HG03432 (cell line): ENCODE data around the gene PDE2A.

Source experiments
- ATAC-seq: cut with Tn5 transposase; IDR thresholded peaks from one replicate; pipeline ENCODE4 v1.9.1; 2021; ENCODE audit warnings: mild to moderate bottlenecking, moderate library complexity; ENCODE audit not compliant: unreplicated experiment

The PDE2A gene

DNA sequence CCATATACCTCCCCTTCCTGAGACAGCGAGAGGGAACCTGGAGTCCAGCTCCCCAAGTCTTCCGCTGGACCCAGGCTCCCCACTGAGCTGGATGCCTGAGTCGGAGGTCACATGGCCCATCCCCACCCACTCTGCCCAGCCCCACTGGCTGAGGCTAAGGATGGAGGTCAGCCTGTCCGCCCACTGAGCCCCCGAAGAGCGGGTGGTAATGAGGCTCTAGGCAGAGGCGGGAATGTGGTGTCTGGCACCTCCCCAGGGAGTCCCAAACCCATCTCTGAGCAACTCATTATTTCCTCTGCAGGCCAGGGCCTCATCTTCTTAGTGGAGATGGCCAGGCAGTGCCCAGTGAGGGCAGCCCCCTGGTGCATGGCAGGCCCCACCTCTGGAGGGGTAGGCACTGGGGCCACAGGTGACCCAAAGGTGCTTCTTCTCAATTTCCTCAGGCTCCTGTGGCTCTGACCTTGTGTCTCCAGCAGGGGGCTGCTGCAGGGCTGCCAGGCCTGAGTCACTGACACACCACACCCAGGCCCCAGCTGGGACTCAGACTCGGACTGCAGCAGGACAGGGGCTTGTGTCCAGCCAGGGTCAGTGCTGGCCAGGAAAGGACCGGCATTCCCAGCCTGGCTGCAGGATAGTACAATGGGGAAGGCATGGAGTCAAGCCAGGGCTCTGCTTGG lies 10.2 kb upstream of the PDE2A start:
- ATAC-seq, result peak; percentile 38

DNA sequence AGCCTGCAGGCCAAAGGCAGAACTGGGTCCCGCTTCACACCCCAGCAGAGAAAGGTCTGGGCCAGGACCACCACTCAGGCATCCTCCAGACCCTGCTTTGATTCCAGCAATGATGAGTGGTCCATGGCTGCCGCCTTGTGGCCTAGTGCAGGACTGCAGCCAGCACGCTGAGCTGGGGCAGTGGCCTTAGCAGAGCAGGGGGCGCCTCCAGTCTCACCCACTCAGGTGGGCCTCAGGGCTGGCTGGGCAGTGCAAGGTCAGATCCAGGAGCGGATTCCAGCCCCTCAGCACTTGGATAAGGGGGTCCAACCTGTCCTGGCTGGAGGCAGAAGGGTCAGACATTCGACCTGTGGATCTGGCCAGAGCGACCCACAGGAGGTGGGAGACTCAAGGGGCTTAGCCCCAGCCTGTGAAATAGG lies 9.6 kb upstream of the PDE2A start:
- ATAC-seq, result peak; percentile 62

- ATAC-seq, result no peak
These were observed 8.6 kb upstream of the PDE2A start for GRCh38 chr11:72682858-72683243.

GRCh38 chr11:72682238-72682857 lies 8.1 kb upstream of the PDE2A start:
- no peak for ATAC-seq

GRCh38 chr11:72681226-72682153 lies 7.3 kb upstream of the PDE2A start:
- no peak for ATAC-seq

GRCh38 chr11:72680624-72681158 lies 6.5 kb upstream of the PDE2A start:
- ATAC-seq, result no peak

- no peak for ATAC-seq
These were observed 5.6 kb upstream of the PDE2A start for GRCh38 chr11:72679869-72680268.

GRCh38 chr11:72678524-72678923 lies 4.3 kb upstream of the PDE2A start:
- no peak for ATAC-seq

GRCh38 chr11:72676861-72677341 lies 2.7 kb upstream of the PDE2A start:
- ATAC-seq, result no peak

DNA sequence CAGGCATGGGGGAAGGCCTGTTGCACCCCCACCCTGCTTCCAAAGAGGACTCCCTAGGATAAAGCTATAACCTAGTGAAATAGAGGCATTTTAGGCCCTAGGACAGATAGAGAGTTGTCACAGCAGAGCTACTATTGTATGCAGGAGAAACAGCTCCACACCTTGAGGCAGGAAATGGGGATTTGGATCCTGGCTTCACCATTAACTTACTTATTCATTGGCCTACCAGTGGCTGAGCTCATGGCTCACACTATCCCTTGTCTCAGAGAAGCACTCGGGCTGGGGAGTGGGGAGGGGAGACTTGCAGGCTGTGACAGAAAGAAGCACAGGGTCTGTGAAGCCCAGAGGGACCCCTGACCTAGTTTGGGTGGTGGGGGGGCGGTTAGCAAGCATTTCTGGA lies 999 bp upstream of the PDE2A start:
- no peak for ATAC-seq

DNA sequence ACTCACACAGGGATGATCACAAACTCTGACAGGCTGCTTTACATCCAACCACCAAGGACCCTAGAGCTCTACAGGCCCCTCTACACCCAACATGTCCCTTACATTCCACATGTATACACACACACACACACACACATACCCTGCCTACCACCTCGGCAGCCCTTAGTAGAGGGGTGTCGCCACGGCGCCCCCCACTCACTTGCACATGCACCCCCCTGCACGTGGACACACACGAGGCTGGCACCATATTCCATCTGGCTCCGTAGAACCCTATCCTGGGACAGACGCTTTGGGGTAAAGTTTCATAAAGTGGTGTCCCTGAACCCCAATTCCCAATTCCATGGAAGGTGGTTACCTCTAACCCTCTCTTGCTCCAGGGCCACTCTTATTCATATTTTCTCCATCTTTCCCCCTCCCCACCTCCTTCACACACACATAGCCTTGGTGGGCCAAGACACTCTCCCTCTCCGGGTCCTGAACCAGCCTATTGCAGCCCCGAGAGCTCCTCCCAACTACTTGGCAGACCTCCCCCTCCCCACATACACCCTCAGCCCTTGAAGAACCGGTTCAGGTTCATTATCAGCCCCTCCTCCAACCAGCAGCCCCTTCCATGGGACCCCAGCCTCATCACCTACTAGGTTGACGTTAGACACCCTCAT lies 809 bp downstream of the PDE2A start:
- no peak for ATAC-seq

GRCh38 chr11:72672597-72673238 lies 1.5 kb downstream of the PDE2A start:
- no peak for ATAC-seq

DNA sequence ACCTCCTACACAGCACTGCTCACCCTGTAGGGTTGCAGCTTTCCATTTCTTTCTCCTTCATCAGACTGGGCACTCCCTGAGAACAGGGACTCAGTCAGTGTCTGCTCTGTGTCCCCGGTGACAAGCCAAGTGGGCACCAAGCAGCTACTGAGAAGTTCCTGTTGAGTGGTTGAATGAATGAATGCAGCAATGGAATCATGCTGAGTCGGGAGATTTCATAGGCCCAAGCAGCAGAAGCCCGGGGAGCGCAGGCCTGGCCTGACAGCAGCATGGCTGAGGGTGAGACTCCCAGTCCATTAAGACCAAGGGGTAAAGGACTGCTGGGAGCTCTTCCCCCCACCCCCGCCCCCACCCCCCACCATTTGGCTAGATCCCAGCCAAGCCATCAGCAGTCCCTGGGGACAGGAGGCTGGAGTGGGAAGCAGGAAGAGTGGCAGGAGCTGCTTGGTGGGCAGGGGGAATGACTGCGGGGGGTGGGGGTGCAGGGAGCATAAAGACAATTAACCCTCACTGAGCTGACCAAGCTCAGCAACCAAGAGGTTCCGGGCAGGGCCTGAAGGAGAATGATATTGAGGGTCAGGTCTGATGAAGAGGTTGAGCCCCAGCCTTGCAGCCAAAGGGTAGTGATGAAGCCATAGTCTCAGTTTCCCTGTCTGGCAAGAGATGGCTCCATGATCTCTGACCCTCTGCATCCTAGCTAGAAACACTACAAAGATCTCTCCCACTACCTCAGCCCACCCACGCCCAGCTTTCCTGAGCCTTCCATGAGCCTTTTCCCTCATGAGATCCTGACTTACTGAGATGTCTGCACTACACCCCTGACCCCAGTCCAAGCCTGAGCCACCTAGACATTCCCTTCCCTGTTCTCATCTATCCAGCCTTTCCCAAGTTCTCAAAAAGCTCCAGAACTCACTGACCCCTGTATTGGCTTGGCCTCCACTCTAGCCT lies 2.8 kb downstream of the PDE2A start:
- ATAC-seq, result no peak

GRCh38 chr11:72670041-72670440 lies 4.2 kb downstream of the PDE2A start:
- no peak for ATAC-seq

DNA sequence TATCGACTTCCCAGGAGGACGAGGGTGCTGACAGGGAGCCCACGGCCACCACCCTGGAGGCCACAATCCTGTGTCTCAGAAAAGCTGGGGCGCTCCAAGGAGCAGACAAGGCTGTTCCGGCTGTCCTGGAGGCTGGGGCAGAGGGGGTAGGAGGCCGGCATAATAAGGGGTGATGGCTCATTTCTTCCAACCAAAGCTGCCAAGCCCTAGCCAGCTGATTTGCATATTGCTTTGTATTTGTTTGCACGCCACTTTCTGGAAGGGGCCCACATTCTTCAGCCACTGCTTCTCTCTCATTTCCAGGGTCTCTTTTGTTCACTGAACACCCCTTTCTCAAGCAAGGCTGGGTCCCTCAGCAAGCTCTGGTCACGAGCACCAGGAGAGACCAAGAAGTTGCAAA lies 4.7 kb downstream of the PDE2A start:
- no peak for ATAC-seq

- peak; percentile 91 for ATAC-seq
These were observed 5.4 kb downstream of the PDE2A start for GRCh38 chr11:72668629-72669347.

- no peak for ATAC-seq
These were observed 8.2 kb downstream of the PDE2A start for GRCh38 chr11:72665911-72666472.

GRCh38 chr11:72662036-72662435 lies 12.2 kb downstream of the PDE2A start:
- ATAC-seq, result no peak
